Heart right ventricle (tissue), 16 donors: ENCODE measurements around the gene TESMIN. TPM values are rescaled to one million over a fixed set of nuclear protein-coding genes. Genes with fewer than 3 reads are reported as not detected.

ENCODE experiments used
- ATAC-seq, 8 donors: fragments of 200-7000 bp; cut with Tn5 transposase; one replicate each; pipeline ENCODE4 v1.9.1; 2020; ENCODE audit warnings: mild to moderate bottlenecking in 8 of 8, moderate library complexity in 8 of 8, moderate number of reproducible peaks in 1 of 8
- DNase-seq, 2 donors: peaks; one replicate each; pipeline ENCODE4 v3.0.0-alpha.2; 2020
- H3K27ac ChIP-seq, 10 donors: fragments of 200-600 bp; sonication (generic) in 2 of 10; one replicate each; pipeline versions ENCODE4 v1.5.0 to v1.8.0; 2020 to 2022; ENCODE audit warnings: mild to moderate bottlenecking in 3 of 10
- H3K27me3 ChIP-seq, 7 donors: fragments of 200-600 bp; one replicate each; pipeline ENCODE4 v1.8.0; 2021 to 2022; ENCODE audit warnings: mild to moderate bottlenecking in 2 of 7
- H3K36me3 ChIP-seq, 9 donors: fragments of 200-600 bp; sonication (generic) in 1 of 9; one replicate each; pipeline versions ENCODE4 v1.5.0 to v1.8.0; 2020 to 2022; ENCODE audit warnings: mild to moderate bottlenecking in 2 of 9
- H3K4me1 ChIP-seq, 9 donors: fragments of 200-600 bp; sonication (generic) in 1 of 9; one replicate each; pipeline versions ENCODE4 v1.5.0 to v1.8.0; 2020 to 2022; ENCODE audit warnings: mild to moderate bottlenecking in 4 of 9
- H3K4me3 ChIP-seq, 10 donors: fragments of 200-600 bp; sonication (generic) in 2 of 10; one replicate each; pipeline versions ENCODE4 v1.5.0 to v1.8.0; 2020 to 2022; ENCODE audit warnings: mild to moderate bottlenecking in 7 of 10, moderate library complexity in 2 of 10
- H3K9me3 ChIP-seq, 11 donors: fragments of 200-600 bp in 10 of 11; sonication (generic) in 2 of 11; one replicate each; pipeline versions ENCODE4 v1.5.0 to v1.8.0; 2013 to 2022; ENCODE audit warnings: mild to moderate bottlenecking in 2 of 11, control low read depth in 1 of 11, moderate library complexity in 1 of 11
- CTCF ChIP-seq, 9 donors: fragments of 200-600 bp; sonication (generic) in 2 of 9; IDR thresholded peaks; one replicate each; pipeline versions ENCODE4 v1.5.0 to v1.8.0; 2021 to 2022; ENCODE audit warnings: antibody characterized with exemption in 9 of 9, mild to moderate bottlenecking in 5 of 9, moderate library complexity in 1 of 9
- WGBS, 2 donors: extraction: QIAGEN DNeasy Blood & Tissue Kit; methylation state at CpG; one replicate each; pipeline ENCODE4 v1.1.7; 2013; ENCODE audit warnings: inconsistent platforms in 1 of 2; 5-methylcytosine and 5-hydroxymethylcytosine counted together
- intact Hi-C, 10 donors: fragments of 100-400 bp; cut with DNase I; formaldehyde crosslinking; loops; one replicate each; pipeline versions ENCODE4 v1.11.1 to v1.14.2; 2022
- polyA plus RNA-seq, 2 donors: library from polyadenylated mRNA; stranded (reverse); fragments of 200-250 nt; gene quantifications; one replicate each; pipeline ENCODE4 v1.2.3, GENCODE V29; 2013
- total RNA-seq, 10 donors: library from RNA; stranded (reverse); fragmentation: NEBNext Ultra II Directional in 3 of 10; extraction: Animal tissue kit (Norgen Biotek cat#: 25700) in 3 of 10; gene quantifications; one replicate each; pipeline versions ENCODE4 v1.2.1 to v1.2.4, GENCODE V29; 2021 to 2023
- donor health status: Arrhythmogenic right ventricular cardiomyopathy.
- donor health status: ischemic (EF 13 %, LVEDD 7.1; RV severe dilation, severe dysfunction).
- donor health status: healthy with polysubstance abuse.
- donor health status: DM: no; HTN: yes; CAD: no.
- donor health status: DM: no; HTN: no; CAD: no.
- donor health status: ischemic (EF 25% LVEDD 6.9; RV normal size, moderate dysfunction).
- donor health status: ischemic (EF 25% LVEDD 5.7; RV mildly dilated, moderate dysfunction).
- donor health status: healthy.
- donor health status: DM: yes; HTN: yes; CAD: no.
- donor health status: Ischemic cardiomyopathy.
- donor health status: ischemic (EF 35%, LVEDD 5.7; RV mildly dilated, moderate dysfunction).
- donor health status: nonischemic (EF 11% LVEDD 7.7; RV severe dilation, severe dysfunction).
- donor health status: DM: yes; HTN: yes; CAD: no.
- donor health status: PGD.
- donor health status: ischemic (EF 29% LVEDD 5.4; RV normal size, mild dysfunction).
- donor health status: nonischemic (EF 23%, LVEDD 6.1; RV moderate dilation, normal function).

TESMIN gene
- total and polyA plus RNA-seq, 12 donors, result 0.13 to 2.6 (median 0.63) TPM; not detected in 2

- H3K36me3 ChIP-seq, result no peaks in the 10 kb centered on the region
- intact Hi-C loops, result no loop called here
- H3K27ac ChIP-seq, result no peak overlapping the region
- DNase-seq, result no peak
- no peak for TF ChIP-seq CTCF (IDR thresholded peaks at IDR 0.05)
- WGBS, 2 donors, result 79 to 89% methylated on average over 9 of the region's 9 CpGs
- H3K4me3 ChIP-seq, result no peak overlapping the region
- peaks cover 2 to 8% (median 6%) of the 10 kb centered on the region in 9 donors for H3K4me1 ChIP-seq
- ATAC-seq, result no peak
- peaks cover 0 to 35% (median 14%) of the 10 kb centered on the region in 7 donors for H3K27me3 ChIP-seq
- H3K9me3 ChIP-seq, result no peaks in the 10 kb centered on the region
These were observed 87.2 kb downstream of the TESMIN start for GRCh38 chr11:68664141-68664540.

GRCh38 chr11:68663482-68664010, 87.8 kb downstream of the TESMIN start:
- TF ChIP-seq CTCF (IDR thresholded peaks at IDR 0.05), result no peak
- peaks cover 2 to 14% (median 10%) of the 10 kb centered on the region in 9 donors for H3K4me1 ChIP-seq
- WGBS, 2 donors, result 90 to 93% methylated on average over 18 of the region's 18 CpGs
- ATAC-seq (no peak), DNase-seq (no peak)
- no peaks in the 10 kb centered on the region for H3K9me3 ChIP-seq
- intact Hi-C loops, result no loop called here
- H3K27me3 ChIP-seq, result peaks cover 0 to 35% (median 14%) of the 10 kb centered on the region in 7 donors
- H3K36me3 ChIP-seq, result no peaks in the 10 kb centered on the region
- H3K27ac ChIP-seq, result no peak overlapping the region
- H3K4me3 ChIP-seq, result no peak overlapping the region

GRCh38 chr11:68661697-68662603, 89.4 kb downstream of the TESMIN start:
- Histone ChIP-seq H3K4me3 (no peak overlapping the region), H3K27ac (no peak overlapping the region), H3K9me3 (no peaks in the 10 kb centered on the region), H3K4me1 (peaks cover 2 to 14% (median 10%) of the 10 kb centered on the region in 9 donors), H3K36me3 (no peaks in the 10 kb centered on the region), H3K27me3 (peaks cover 0 to 35% (median 14%) of the 10 kb centered on the region in 7 donors)
- ATAC-seq, result no peak
- intact Hi-C loops, result no loop called here
- TF ChIP-seq CTCF (IDR thresholded peaks at IDR 0.05), result no peak
- 82 to 83% methylated on average over 18 of the region's 18 CpGs for WGBS, 2 donors
- DNase-seq, result no peak

GRCh38 chr11:68661014-68661413, 90.3 kb downstream of the TESMIN start:
- WGBS, 2 donors, result 87 to 90% methylated on average over 15 of the region's 15 CpGs
- H3K27me3 ChIP-seq, result peaks cover 0 to 34% (median 14%) of the 10 kb centered on the region in 7 donors
- DNase-seq, result no peak

More at GRCh38 chr11:68661014-68661413, 90.3 kb downstream of the TESMIN start:
- intact Hi-C loops, result no loop called here
- no peaks in the 10 kb centered on the region for H3K36me3 ChIP-seq
- no peaks in the 10 kb centered on the region for H3K9me3 ChIP-seq
- no peak overlapping the region for H3K27ac ChIP-seq
- peaks cover 2 to 14% (median 10%) of the 10 kb centered on the region in 9 donors for H3K4me1 ChIP-seq
- no peak for TF ChIP-seq CTCF (IDR thresholded peaks at IDR 0.05)
- H3K4me3 ChIP-seq, result no peak overlapping the region
- no peak for ATAC-seq
